Fibroblast of gingiva (primary cell): ENCODE results near the gene GPR84.
"Not testable (repeated sequence)": the region's sequence is repeated elsewhere in the genome, so short reads cannot be mapped to it uniquely, and the experiment has no call there.

Source experiments
- DNase-seq: peaks from one replicate; pipeline ENCODE4 v3.0.0-alpha.2; 2011; ENCODE audit warnings: low read depth

GPR84 gene

DNA sequence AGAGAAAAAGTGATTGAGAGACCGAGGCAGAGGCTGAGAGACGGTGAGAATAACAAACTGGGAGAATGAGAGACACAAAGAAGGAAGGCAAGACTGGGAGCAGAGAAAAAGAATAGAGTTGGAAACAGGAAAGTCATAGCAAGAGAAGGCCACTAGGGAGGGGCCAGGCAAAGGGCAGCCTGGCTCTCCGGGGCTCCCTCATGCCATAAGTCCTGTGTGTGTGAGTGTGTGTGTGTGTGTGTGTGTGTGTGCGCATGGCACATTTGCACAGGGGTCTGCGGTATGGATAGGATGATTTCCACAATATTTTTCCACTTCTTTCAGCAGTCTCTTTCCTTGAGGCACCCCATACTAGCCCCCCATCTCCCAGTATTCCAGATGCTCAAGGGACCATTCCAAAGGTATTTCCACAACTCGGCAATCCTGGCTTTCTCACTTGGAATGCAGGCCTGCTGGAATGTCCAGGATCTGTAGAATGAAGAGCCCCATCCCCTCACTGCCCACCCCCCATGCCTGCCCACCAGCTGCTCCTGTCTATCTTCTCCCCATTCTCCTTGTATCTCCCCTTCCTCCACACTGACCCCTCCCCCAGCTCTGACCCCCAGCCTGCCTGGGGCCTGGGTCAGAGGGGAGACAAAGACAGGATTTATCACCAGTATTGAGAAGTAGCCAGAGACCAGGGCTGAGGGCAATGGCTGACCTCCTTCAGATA is 9.0 kb downstream of the GPR84 start:
- DNase-seq = no peak

DNA sequence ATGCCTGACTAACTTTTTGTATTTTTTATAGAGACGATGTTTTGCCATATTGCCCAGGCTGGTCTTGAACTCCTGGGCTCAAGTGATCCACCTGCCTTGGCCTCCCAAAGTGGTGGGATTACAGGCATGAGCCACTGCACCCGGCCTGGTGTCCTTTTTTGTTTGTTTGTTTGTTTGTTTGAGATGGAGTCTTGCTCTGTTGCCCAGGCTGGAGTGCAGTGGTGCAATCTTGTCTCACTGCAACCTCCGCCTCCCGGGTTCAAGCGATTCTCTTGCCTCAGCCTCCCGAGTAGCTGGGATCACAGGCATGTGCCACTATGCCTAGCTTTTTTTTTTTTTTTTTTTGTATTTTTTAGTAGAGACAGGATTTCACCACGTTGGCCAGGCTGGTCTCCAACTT is 10.0 kb downstream of the GPR84 start:
- DNase-seq = not testable (repeated sequence)

DNA sequence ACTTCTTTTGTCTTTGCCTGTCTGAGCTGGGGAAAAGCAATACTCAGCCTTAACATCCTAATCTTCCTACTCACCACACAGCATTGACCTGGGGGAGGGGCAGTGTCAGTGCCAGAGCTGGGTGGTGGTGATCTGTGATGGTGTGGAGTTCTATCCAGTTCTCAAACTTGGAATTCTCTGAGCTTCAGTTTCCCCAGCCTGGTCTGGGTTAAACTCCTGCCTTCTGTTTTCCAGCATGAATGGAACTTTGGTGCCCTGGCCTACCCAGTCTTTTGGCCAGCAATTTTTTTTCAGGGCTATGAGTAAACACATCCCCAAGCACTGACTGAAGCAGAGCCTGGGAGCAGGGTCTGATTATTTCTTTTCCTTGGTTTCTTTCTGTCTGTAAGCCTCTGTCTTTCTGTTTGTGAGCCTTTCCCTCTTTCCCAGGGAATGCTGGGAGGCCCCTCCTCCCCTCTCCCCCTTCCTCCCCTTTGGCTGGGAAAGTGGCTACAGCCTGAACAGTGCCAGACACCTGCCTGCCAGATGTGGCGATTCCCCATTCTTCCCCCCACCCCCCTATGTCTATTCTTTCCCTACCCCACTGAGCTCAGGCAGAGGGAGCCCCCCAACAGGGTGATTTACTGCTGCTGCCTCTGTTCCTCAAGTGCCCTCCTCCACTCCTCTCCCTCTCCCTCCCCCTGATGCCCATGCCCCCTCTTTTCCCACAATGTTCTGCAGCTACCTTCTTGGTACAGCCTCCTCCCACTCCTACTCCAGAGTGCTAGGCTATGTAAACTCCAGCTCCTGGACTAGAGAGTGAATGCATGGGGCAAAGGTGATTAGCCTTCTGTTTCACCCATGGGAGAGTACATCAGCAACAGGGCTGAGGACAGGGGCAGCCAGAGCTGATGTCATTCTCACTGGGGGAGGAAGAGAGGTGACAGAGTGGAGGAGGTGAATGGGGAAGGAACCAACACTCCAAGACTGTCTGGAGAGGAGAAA is 11.1 kb downstream of the GPR84 start:
- peak; percentile 39 for DNase-seq

DNA sequence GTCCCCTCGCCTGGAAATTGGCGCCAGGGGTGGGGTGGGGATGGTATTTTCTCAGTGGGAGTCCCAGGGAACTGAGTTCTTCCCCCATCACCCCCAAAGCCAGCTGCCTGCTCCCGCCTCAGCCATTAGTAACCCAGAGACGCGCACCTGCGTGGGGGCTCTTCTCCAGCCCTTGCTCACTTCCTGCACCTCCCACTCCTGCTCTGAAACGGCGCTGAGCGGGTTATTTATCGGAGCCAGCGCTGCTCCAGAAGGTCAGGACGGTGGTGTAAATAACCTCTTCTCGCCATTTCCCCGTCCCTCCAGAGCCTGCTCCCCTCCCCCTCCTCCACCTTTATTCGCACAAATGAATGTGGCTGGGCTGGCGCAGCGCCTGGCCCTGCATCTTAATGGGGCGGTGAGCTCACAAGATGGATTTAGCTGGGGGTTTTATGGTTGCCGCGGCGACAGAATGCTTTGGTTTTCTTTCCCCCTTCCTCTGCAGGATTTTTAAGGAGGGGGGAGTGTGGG is 12.2 kb downstream of the GPR84 start:
- DNase-seq = no peak

DNA sequence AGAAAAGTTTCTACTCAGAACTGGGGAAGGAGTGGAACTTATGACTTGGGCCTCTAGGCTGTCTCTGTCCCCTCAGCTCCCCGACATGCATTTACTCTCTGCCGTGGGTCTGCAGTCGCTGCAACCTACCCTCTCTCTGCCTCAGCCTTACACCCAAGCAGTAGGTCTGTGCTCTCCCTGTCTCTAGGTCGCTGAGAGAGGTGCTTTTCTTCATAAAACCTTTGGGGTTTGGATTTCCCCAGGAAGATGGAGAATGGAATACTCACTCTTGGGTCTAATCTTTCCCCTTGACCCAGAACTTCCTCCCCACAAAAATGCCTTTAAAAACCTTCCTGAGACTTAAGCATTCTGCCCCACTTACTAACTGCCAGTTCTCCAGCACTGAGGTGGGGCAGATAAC is 12.9 kb downstream of the GPR84 start:
- DNase-seq = no peak

DNA sequence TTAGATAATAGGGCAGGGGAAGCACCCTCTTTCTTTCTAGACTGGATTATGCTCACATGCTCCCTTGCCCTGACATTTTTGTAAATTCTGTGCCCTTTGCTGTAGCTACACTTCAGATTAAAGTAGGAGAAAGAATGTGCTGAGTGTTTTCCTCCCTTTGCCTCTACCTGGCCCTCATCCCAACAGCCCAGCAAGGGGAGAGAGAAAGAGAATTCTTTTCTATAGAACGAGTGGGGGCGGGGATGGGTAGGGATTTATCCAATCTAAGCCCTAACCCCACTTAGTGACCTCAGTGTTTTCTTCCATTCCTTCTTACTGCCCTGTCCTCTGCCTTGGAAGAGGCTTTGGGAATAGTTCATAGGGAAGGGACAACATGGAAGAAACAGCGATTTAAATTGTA is 13.5 kb downstream of the GPR84 start:
- no peak for DNase-seq

DNA sequence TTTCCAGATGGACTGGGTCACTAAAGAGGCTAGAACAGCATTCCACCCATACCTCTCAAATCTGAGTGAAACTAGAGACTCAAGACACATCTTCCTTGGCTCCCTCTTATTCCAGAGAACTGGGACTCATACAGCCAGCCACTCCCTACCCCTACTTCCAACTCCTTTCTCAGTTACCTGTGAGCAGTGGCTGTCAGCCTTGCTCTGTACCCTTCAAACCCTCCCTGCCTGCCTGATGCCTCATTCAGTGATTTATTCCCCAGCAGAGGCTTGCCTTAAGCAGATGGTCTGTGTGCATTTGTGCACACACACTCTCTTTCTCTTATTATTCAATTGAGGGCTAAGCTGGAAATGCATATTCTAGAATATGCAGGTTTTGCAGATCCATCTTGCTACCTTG is 14.6 kb downstream of the GPR84 start:
- DNase-seq = no peak

DNA sequence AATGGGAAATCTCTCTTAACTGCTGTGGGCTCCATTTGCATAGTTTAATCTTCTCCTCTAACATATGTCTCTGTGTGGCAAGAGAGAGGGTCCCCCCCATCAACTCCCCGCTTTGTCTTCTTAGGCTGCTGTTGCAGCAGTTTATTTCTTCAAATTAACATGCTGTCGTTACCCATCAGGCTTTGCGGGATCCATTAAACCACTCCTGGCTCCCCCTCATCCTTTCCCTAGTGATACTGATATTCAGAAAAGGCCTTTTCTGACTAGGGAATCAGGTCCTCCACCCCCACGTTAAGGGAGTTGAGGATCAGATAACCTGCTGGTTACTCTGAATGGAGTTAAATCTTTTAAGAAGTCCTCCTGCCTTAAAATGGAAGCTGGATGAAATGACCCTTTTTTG is 15.2 kb downstream of the GPR84 start:
- no peak for DNase-seq

DNA sequence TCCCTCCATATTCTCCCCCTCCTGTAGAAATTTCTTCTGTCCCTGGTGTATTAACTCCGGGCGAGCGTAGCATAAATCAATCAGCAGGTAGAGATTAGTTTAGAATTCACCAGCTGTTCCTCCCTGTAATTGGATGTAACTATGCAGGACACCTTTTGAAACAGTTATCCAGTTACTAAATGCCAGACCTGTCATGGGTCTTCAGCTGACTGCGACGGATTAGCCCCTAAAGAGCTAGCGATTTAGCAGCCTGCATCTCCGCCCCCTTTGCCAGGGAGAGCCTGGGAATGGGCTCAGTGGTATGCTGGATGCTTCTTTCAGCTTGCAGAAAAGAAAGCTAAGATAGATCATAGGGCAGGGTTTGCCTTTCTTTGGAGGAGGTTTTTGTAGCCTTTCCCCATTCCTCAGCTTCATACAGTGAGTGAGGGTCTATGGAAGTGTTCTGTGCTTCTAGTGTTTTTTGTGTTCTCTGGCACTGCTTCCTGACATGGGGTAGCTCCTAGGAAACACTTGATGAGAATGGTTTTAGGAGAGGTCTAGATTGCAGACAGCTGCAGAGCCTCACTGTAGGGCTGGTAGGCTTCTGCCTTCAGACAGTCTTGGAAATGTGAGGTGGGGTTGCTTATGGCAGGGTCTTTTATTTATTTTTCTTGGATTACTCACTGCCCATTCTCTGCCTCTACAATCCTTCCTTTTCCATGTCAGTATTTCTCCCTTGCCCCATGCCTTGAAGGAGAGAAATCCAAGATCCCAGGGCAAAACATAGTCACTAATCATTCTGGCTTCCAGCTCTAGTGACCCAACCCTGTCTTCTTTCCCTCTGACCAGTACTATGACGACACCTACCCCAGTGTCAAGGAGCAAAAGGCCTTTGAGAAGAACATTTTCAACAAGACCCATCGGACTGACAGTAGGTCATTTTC is 22.6 kb downstream of the GPR84 start:
- no peak for DNase-seq

DNA sequence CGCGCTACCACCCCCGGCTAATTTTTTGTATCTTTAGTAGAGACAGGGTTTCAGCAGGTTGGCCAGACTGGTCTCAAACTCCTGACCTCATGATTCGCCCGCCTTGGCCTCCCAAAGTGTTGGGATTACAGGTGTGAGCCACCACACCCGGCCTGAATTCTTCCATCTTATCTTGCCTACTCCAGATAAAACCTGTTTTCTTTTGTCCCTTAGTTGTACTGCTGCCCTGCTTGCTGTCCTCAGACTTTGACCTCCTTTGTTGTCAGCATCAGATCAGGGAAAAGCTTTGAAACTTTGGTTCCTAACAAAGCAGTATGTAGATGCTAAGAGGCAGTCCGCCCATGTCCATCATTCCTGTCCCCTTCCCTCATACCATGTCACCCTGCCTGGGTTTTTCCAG is 23.4 kb downstream of the GPR84 start:
- DNase-seq = no peak

DNA sequence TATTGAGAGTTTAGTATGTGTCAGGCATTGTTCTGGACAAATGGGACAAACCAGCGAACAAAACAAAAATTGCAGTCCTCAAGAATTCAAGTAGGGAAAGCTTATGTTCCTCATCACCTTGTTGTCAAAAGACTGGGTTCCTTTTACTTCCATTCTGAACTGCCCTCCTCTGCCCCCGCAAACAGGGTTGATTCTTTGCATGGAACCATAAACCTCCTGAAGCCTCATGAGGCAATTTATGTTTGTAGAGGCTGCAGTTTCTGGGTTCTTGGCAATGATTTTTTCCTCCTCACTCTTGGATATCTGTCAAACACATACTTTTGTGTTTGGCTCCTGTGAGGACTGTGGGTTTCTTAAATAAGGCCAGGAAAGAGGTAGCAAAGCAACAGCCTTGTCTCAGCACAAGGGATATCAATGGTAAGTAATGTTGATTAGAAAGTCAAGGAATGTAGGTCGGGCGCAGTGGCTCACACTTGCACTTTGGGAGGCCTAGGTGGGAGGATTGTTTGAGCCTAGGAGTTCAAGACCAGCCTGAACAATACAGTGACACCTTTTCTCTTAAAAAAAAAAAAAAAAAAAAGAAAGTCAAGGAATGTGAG is 25.5 kb downstream of the GPR84 start:
- DNase-seq = peak; percentile 32

DNA sequence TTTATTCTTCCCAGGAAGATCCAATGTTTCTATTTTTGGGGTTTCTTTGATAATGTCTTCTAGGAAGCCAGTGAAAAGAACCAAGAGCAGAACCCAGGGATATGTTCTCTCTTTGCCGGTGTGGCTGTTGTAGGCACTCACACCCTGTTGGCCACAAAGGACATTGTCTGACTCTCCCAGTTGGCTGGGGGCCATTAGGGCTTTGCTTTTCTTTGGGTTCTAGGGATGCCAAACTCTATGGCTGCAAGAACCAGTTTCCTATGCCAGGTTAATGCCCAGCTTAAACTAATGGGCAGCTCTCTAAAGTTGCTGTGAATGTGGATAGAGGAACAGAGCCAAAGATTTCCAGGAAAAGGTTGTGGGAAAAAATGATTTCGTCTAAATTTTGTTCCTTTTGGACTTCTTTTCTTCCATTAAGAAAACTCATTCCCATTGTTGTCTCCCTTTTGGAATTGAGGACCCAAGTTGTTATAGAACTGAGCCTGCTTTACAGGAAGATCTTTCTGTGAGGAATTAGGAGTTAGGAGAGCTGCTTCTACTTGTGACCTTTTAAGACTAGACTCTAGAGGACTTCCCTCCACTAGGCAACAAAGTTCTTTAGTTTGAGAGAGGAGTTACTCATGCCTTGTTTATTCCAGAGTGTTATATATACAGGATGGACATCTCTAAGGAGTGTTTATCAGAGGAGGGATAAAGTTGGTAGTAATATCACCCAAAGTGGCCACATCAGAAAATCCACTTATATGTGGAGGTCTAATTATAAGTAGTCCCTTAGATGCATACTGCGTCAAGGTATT is 26.2 kb downstream of the GPR84 start:
- DNase-seq = no peak

DNA sequence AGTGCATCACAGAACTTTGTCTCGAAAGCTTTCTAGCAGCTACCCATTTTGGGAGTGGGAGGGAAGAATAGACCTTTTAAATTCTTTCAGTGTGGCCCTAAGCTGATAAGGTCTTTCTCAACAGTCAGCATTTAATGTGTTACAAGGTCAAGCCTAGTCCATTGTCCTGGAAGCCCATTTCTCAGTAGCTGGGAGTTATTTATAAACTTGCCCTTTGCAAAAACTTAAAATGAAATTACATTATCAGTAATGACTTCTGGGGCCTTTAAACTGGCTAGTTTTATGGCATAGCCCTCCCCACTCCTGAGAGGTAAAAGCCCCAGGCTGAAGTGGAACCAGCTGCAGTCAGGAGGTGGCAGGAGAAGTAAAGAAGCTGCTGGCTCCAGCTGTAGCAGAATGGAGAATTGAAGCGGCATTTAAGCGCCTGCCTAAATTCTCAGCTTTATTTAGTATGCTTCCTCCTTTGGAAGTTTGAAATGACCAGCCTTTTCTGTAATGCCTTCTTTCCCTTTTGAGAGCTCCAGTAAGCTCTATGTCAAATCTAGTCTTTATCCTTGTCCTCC is 26.9 kb downstream of the GPR84 start:
- no peak for DNase-seq

DNA sequence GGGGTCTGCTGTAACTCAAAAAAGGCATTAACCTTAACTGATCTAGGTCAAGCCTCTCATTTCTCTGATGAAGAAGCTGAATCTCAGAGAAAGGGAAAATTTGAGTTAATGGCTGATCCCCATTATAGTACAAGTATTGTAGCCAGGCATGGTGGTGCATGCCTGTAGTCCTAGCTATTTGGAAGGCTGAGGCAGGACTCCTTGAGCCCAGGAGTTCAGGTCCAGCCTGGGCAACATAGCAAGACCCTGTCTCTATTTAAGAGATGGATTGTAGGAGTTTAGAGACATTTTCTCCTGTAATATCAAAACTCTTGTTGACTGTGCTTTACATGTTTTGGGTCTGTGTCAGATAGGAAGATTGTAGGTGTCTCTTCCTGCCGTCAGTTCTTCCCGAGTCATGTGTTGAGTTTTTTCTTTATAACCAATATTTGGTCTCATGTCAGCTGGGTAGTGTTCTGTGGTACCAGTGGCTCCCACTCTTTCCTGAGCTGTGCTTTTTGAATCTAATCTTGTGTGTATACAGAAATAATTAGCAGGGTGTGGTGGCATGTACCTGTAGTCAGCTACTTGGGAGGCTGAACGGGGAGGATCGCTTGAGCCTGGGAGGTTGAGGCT is 30.8 kb downstream of the GPR84 start:
- no peak for DNase-seq

DNA sequence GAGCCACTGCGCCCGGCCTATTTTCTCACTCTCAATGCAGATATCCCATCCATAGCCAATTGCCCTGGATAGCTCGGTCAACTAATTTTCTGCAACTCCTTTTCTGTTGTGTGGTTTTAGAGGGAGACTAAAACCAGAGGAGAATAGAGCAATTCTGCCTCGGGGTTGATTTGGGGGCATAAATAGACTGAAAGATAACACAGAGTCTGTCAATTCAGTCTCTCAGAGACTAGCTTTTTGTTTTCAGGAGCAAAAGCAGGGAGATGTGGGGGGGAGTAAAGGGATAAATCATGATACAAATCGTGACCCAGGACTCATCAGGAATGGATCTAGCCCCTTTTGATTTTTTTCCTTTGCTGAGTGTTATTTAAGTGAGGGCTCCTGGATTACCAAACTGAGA is 32.8 kb downstream of the GPR84 start:
- DNase-seq = no peak

DNA sequence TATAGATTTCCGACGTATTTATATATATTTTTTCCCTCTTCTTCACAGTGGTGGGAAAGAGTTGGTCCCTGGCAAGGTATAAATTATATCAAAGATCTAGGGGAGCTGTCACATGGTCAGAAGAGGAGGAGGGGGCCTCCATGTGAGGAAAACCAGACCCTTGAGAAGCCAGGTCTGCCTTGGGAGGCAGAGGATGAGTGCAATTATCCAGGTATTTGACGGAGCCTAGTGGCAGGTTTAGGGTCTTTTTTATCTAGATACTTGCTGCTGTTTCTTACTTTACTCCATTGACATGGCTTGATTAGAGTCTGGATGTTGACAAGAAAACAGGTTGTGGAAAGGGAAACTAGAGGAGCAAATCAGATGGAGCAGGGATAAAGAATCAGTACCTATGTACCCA is 33.8 kb downstream of the GPR84 start:
- no peak for DNase-seq

DNA sequence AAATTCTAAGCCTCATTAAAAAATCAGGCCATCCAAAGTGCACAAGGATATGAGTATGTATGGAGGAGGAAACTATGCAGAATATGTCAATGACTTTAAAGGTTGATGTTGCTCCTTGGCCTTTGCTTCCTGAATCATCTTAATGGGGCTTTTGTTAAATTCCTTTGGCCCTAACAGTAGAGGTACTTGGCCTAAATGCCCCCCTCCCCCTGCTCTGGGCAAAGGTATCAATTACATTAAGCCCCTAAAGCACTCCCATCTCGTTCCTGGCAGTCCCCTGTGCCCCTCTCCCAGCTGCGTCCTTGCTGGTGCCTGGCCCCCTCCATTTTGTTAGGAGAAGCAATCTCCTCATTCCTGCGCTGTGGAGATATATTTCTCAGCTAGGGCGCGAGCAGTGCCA is 34.5 kb downstream of the GPR84 start:
- no peak for DNase-seq

DNA sequence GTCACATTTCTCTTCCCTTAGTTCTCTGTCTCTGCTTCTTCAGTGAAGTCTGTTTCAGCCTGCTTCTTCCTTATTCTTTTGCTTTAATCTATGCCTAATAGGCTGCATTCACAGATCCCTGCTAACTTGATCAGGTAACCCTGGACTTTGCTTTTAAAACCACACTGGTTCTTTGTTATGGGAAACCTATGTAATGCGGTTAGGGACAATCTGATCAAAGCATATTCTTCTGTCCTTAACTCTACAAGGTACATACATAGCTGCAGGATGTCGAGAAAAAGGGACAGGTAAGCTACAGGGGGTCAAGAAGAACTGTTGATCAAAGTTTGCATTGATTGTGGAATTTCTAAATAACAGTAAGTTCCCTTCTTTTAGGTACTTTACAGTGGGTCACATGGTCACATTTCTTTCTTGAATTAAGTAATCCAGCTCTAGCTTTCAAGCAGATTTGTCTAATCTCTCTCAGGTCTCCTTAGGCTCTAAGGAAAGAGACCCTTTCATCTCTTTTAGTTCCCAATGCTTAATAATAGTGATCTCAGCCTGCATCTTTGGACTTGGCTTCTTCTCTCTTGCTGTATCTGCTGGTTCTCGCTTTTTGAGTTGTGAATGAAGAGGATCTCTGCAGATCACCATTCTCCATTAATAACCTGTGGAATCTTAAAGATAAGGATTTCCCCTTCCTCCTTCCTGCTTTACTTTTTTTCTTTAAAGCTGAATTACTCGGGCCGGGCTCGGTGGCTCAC is 35.5 kb downstream of the GPR84 start:
- DNase-seq = no peak

DNA sequence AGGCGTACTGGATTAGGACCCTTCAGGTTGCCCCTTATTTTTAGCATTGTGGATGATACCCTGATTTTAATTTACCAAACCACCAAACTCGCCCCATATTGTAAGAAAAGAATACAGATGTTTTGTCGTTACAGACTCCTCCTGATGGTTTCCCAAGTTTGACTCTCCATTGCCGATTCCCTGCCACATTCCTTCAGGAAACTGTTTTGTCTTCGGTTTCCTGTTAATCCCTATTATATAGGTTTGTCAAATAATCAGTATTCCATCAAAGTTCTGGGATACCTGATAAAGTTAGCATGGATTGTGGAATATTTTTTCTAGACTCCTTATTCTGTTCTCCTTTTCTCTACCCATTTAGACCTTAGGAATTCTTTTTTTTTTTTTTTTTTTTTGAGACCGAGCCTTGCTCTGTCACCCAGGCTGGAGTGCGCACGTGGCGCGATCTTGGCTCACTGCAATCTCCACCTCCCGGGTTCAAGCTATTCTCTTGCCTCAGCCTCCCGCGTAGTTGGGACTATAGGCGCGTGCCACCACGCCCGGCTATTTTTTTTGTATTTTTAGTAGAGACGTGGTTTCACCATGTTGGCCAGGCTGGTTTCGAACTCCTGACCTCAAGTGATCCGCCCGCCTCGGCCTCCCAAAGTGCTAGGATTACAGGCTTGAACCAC is 38.7 kb downstream of the GPR84 start:
- not testable (repeated sequence) for DNase-seq
